K562 (cell line): ENCODE data around the gene SHANK1. TPM values are rescaled to one million over a fixed set of nuclear protein-coding genes. Genes with fewer than 3 reads are reported as not detected.

Source experiments
- ATAC-seq: fragments of 200-7000 bp; cut with Tn5 transposase; 3 replicates; pipeline ENCODE4 v1.9.1; 2020; ENCODE audit warnings: moderate library complexity
- BruUV-seq: library from RNA; stranded (reverse); fragments of 400-500 nt; replicated peaks from 2 replicates; lab custom pipeline; 2021; lab: Mats Ljungman, UMichigan
- CTCF ChIA-PET: fragments of 300-600 bp; formaldehyde crosslinking; extraction: SDS; loops from one replicate; lab custom pipeline; 2021; ENCODE audit warnings: low intra/inter-chr PET ratio; lab: Yijun Ruan, JAX
- POLR2A ChIA-PET: fragments of 300-600, 350-650 bp; sonication (Branson Sonifier 250); formaldehyde crosslinking; extraction: SDS; loops from one replicate; lab custom pipeline; 2021; ENCODE audit warnings: antibody characterized with exemption, inconsistent platforms; lab: Yijun Ruan, JAX
- DNase-seq, 4 experiments: peaks; one replicate each; pipeline versions ENCODE4 v3.0.0 to v3.0.0-alpha.2; 2011 to 2018; ENCODE audit warnings: low spot score in 3 of 4, mixed read lengths in 3 of 4; ENCODE audit errors: extremely low read depth in 1 of 4
- FAIRE-seq: peaks from 2 replicates; lab custom pipeline; 2011; peaks lifted over from hg19 to GRCh38; lab: Jason Lieb, UNC
- H2AFZ ChIP-seq: 2 replicates; pipeline ENCODE4 v1.6.0; 2011; ENCODE audit warnings: low read depth, low read length, control low read depth, inconsistent platforms
- H3K27ac ChIP-seq: fragments of 200-600 bp; 3 replicates; pipeline ENCODE4 v1.8.0; 2011; ENCODE audit warnings: low read depth, mild to moderate bottlenecking, control low read depth, inconsistent platforms, low read length, moderate library complexity, mixed read lengths; ENCODE audit errors: extremely low read depth
- H3K27me3 ChIP-seq, 2 experiments: fragments of 300-600 bp in 1 of 2; 2 replicates in 1 of 2; 3 replicates in 1 of 2; pipeline versions ENCODE4 v1.6.0 to v1.8.0; 2011; ENCODE audit warnings: inconsistent platforms in 2 of 2, low read length in 2 of 2, mild to moderate bottlenecking in 1 of 2, mixed read lengths in 1 of 2, moderate library complexity in 1 of 2; ENCODE audit not compliant: control insufficient read depth in 2 of 2, insufficient read depth in 2 of 2
- H3K36me3 ChIP-seq: fragments of 300-600 bp; 3 replicates; pipeline ENCODE4 v1.8.0; 2011; ENCODE audit warnings: mild to moderate bottlenecking, low read length, inconsistent platforms; ENCODE audit not compliant: control insufficient read depth, insufficient read depth
- H3K4me1 ChIP-seq, 2 experiments: fragments of 200-600 bp in 1 of 2; replicated peaks in 1 of 2; 2 replicates in 1 of 2; 3 replicates in 1 of 2; pipeline versions ENCODE4 v1.5.1 to v1.8.0; 2011; ENCODE audit warnings: inconsistent platforms in 2 of 2, low read length in 2 of 2, mild to moderate bottlenecking in 1 of 2, mixed read lengths in 1 of 2, moderate library complexity in 1 of 2; ENCODE audit not compliant: control insufficient read depth in 2 of 2, insufficient read depth in 2 of 2
- H3K4me2 ChIP-seq: 2 replicates; pipeline ENCODE4 v1.6.1; 2011; ENCODE audit warnings: low read length, control low read depth, inconsistent platforms, mixed read lengths; ENCODE audit not compliant: insufficient read depth
- H3K4me3 ChIP-seq: fragments of 200-600 bp; sonication (generic), shearing (Covaris generic); 2 replicates; pipeline ENCODE4 v1.5.1; 2016; ENCODE audit warnings: control low read depth, inconsistent platforms
- H3K79me2 ChIP-seq: fragments of 200-600 bp; 3 replicates; pipeline ENCODE4 v1.8.0; 2011; ENCODE audit warnings: low read length, inconsistent platforms; ENCODE audit not compliant: control insufficient read depth, insufficient read depth
- H3K9ac ChIP-seq, 2 experiments: 2 replicates each; pipeline versions ENCODE4 v1.6.0 to v1.6.1; 2011; ENCODE audit warnings: low read depth in 2 of 2, low read length in 2 of 2, control low read depth in 1 of 2, inconsistent platforms in 1 of 2, mild to moderate bottlenecking in 1 of 2, mixed read lengths in 1 of 2; ENCODE audit not compliant: insufficient read depth in 1 of 2
- H3K9me1 ChIP-seq: one replicate; pipeline ENCODE4 v1.6.0; 2011; ENCODE audit warnings: inconsistent platforms, mild to moderate bottlenecking, low read length, moderate library complexity; ENCODE audit not compliant: control insufficient read depth, insufficient read depth
- H3K9me3 ChIP-seq: replicated peaks from 2 replicates; pipeline ENCODE4 v1.5.1; 2011; ENCODE audit warnings: low read depth, low read length, inconsistent platforms; ENCODE audit not compliant: control insufficient read depth, insufficient read depth
- H4K20me1 ChIP-seq: replicated peaks from 2 replicates; pipeline ENCODE4 v1.6.1; 2011; ENCODE audit warnings: low read length, inconsistent platforms, mixed read lengths; ENCODE audit not compliant: control insufficient read depth, insufficient read depth
- EGR1 ChIP-seq: fragments of 450-650 bp; conservative IDR thresholded peaks from 2 replicates; pipeline ENCODE4 v1.6.1; 2017; ENCODE audit warnings: mild to moderate bottlenecking
- FOSL1 ChIP-seq: fragments of 200-800 bp; sonication (Bioruptor generic); conservative IDR thresholded peaks from 2 replicates; pipeline ENCODE4 v1.6.1; 2016; ENCODE audit warnings: missing genetic modification characterization, missing compliant biosample characterization
- GABPA ChIP-seq: fragments of 200-800 bp; sonication (Bioruptor generic); conservative IDR thresholded peaks from 2 replicates; pipeline ENCODE4 v1.6.1; 2016; ENCODE audit warnings: low read depth, missing genetic modification characterization, missing compliant biosample characterization
- ILK ChIP-seq: fragments of 450-650 bp; IDR thresholded peaks from 2 replicates; pipeline ENCODE4 v1.6.1; 2016; ENCODE audit warnings: missing genetic modification characterization, low read depth, mild to moderate bottlenecking, missing compliant biosample characterization, moderate library complexity, borderline replicate concordance
- KAT7 ChIP-seq: sonication (generic); formaldehyde crosslinking; IDR thresholded peaks from 2 replicates; pipeline ENCODE4 v1.8.0; 2022; ENCODE audit warnings: missing genetic modification reagents, mild to moderate bottlenecking, borderline replicate concordance
- NCOA2 ChIP-seq, 2 experiments: fragments of 450-650 bp; IDR thresholded peaks; 2 replicates each; pipeline ENCODE4 v1.6.1; 2018; ENCODE audit warnings: mild to moderate bottlenecking in 2 of 2, moderate library complexity in 1 of 2; ENCODE audit not compliant: partially characterized antibody in 2 of 2
- NFIC ChIP-seq: fragments of 450-650 bp; IDR thresholded peaks from 2 replicates; pipeline ENCODE4 v1.6.1; 2017; ENCODE audit warnings: mild to moderate bottlenecking, inconsistent platforms
- NKRF ChIP-seq: fragments of 450-650 bp; IDR thresholded peaks from 2 replicates; pipeline ENCODE4 v1.6.1; 2016; ENCODE audit warnings: borderline replicate concordance
- NR3C1 ChIP-seq: sonication (generic); formaldehyde crosslinking; IDR thresholded peaks from 2 replicates; pipeline ENCODE4 v1.8.1; 2022; ENCODE audit warnings: missing genetic modification reagents
- OTX1 ChIP-seq: fragments of 450-650 bp; formaldehyde crosslinking; IDR thresholded peaks from 2 replicates; pipeline ENCODE4 v1.4.0; 2022; ENCODE audit warnings: mild to moderate bottlenecking
- PCBP1 ChIP-seq: fragments of 200-400 bp; formaldehyde crosslinking; IDR thresholded peaks from 2 replicates; pipeline ENCODE4 v1.6.1; 2018; ENCODE audit warnings: mild to moderate bottlenecking, low read depth, low read length; ENCODE audit not compliant: poor library complexity, severe bottlenecking
- RBM25 ChIP-seq: fragments of 200-400 bp; formaldehyde crosslinking; IDR thresholded peaks from 2 replicates; pipeline ENCODE4 v1.6.1; 2018; ENCODE audit warnings: low read length, low read depth, moderate library complexity; ENCODE audit not compliant: severe bottlenecking
- SRF ChIP-seq, 2 experiments: fragments of 250-450, 450-650 bp in 1 of 2; sonication (Bioruptor Pico) in 1 of 2; sonication (generic) in 1 of 2; formaldehyde crosslinking; IDR thresholded peaks; 2 replicates each; pipeline versions ENCODE4 v1.5.0 to v1.5.1; 2020 to 2022; ENCODE audit warnings: mild to moderate bottlenecking in 1 of 2, missing genetic modification reagents in 1 of 2
- ZNF174 ChIP-seq: fragments of 250-450 bp; sonication (Bioruptor Pico); IDR thresholded peaks from 2 replicates; pipeline ENCODE4 v1.4.0; 2020; ENCODE audit warnings: mild to moderate bottlenecking
- ZNF79 ChIP-seq: fragments of 250-450 bp; sonication (Bioruptor Pico); IDR thresholded peaks from 2 replicates; pipeline ENCODE4 v1.4.0; 2020; ENCODE audit warnings: low read depth, mild to moderate bottlenecking, moderate library complexity
- WGBS: fragments of 100-300 bp; shearing (Covaris generic); methylation state at CpG from one replicate; pipeline ENCODE4 v1.1.6; 2016; ENCODE audit warnings: low coverage, mixed read lengths; ENCODE audit not compliant: insufficient coverage; ENCODE audit errors: missing lambda C conversion rate; 5-methylcytosine and 5-hydroxymethylcytosine counted together
- in situ Hi-C: fragments of 300-500 bp; cut with MboI; formaldehyde crosslinking; loops from 4 replicates; pipeline ENCODE4 v1.15.0; 2018; ENCODE audit warnings: inconsistent platforms, mixed read lengths
- intact Hi-C: fragments of 100-400 bp; cut with micrococcal nuclease; formaldehyde crosslinking; loops from 2 replicates; pipeline ENCODE4 v1.14.2; 2022
- polyA plus RNA-seq, 8 experiments: library from polyadenylated mRNA; depleted of rRNA in 4 of 8; stranded (reverse) in 5 of 8; unstranded in 3 of 8; fragments of >200 nt; fragmentation: Nextera tagmentation in 2 of 8; fragmentation: Illumina TruSeq in 1 of 8; extraction: Ambion mirVana in 2 of 8; extraction: Trizol in 1 of 8; gene quantifications; 2 replicates each; pipeline versions ENCODE4 v1.2.1 to v1.2.3, GENCODE V29; 2011 to 2014; ENCODE audit warnings: inconsistent platforms in 1 of 8, missing spikeins in 1 of 8
- total RNA-seq, 7 experiments: library from RNA; depleted of rRNA in 6 of 7; stranded (reverse); fragments of >200 nt in 6 of 7; fragmentation: Illumina TruSeq in 2 of 7; extraction: Trizol in 2 of 7; gene quantifications; 2 replicates each; pipeline versions ENCODE4 v1.2.1 to v1.2.3, GENCODE V29; 2011 to 2021; ENCODE audit warnings: low replicate concordance in 1 of 7

SHANK1 gene
- total and polyA plus RNA-seq, 9 of the 15 experiments (the other 6 are each of a cell fraction or from before 2014, with no cell fraction given), result 0.33 to 1.3 (median 0.55) TPM; not detected in 2

DNA sequence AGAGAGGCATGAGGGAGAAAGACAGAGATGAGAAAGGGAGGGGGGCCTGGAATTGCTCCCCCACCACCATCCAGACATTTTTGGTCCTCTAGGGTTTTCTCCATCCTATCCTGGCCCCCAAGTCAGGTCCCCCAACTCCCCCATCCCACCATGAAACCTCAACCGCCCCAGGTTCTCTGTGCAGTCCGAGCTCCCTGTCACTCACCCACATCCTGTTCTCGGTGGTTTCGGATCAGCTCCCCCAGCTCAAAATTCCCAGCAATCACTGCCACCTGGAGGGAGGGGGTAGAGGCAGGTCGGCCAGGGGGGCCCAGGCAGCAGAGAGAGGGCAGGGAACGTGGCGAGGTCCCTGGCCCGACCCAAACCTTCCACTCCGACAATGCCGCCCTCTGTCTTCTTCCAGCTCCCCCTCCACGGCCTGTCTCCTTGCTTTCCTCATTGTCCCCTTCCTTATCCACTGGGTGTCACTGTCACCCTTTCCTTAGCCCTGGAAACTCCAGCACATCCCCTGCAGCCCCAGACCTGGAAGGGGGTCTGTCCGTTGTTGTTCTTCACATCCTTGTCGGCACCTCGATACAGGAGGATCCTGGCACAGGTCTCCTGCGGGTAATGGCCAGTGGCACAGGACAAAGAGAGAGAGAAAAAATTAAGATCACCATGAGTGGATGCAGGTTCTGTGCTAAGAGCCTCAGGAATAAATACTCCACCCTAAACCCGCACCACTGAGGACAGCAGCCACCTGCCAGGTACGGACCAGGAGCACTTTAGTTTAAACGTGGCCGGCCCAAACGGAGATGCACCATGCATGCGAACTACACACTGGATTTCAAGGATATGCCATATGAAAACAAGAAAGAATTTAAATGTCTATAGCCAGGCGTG lies 15.4 kb downstream of the SHANK1 start (continued):
- TF ChIP-seq OTX1, result 0 out of 2 replicates have a peak, but pooled peaks have one; percentile 42

DNA sequence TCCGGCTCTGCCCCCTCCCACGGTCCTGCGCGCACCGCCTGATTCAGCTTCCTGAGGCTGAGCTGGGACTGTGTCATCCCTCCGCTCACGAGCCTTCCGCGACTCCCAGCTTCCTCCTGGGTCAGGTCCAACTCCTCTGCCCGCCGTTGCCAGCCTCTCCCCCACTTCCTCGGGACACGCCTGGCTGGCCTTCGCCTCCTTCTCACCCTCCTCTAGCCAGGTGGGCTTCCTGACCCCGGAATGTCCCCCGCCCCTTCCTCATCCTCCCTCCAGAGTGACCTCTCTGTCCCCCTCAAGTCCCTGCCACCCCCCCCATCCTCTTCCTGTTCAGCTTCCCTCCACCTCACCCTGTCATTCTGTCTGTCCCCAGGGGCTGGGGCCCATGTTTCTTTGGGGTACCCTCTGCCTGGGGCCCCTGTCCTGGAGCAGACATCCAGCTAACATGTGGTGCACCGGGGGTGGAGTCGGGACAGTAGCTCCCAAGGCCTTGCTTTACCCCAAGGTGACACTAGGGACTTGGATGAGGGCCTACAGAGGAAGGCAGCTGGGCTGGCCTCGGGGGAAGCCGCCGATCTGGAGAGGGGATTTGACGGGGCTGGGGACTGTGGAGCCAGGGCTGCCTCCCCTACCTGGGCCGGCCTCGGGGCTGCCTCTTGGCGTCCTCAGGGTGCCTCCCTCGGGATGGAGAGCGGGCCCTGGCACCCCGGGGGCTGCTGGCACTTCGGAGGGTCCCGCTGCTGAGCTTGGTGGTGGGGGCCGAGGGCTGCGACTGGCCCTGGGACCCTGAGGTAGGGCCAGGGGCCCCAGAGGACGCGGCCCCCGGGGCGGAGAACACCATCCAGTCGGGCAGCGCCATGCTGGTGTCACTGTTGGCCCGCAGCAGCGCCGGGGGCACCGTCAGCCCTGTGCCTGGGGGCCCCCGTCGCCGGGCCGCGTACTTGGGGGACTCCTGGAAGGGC lies 16.5 kb downstream of the SHANK1 start:
- no peak overlapping the region for H2AFZ ChIP-seq
- peaks cover 25 to 56% of the 10 kb centered on the region in 2 experiments; a peak in 4 of 5 replicates for H3K27me3 ChIP-seq
- H3K4me2 ChIP-seq, result no peak overlapping the region; the same call in 1 of the 2 replicates
- peaks cover 6% of the 10 kb centered on the region for H4K20me1 ChIP-seq
- no peaks in the 10 kb centered on the region for H3K79me2 ChIP-seq
- no peak overlapping the region for H3K27ac ChIP-seq
- no peak for FAIRE-seq
- no peak for ATAC-seq
- no TSS peak for BruUV-seq
- H3K4me1 ChIP-seq, result peaks cover 0 to 14% of the 10 kb centered on the region in 2 experiments; a peak in 2 of 5 replicates
- H3K4me3 ChIP-seq, result no peak overlapping the region
- no peak overlapping the region for H3K9ac ChIP-seq
- ChIA-PET POLR2A (interaction anchor here (0.6 to 1.0 kb wide), 4 partner anchors 72 to 94 kb away, joined by 3 to 4 read pairs (median 3); no protein-coding TSS in a partner anchor), CTCF (interaction anchor here (1.1 to 6.0 kb wide), 4 partner anchors 81 to 394 kb away, joined by 3 to 61 read pairs (median 4); no protein-coding TSS in a partner anchor)
- in situ Hi-C loops, result loop anchor here (10.0 kb wide), 1 partner anchor 392 kb away; no protein-coding TSS in a partner anchor
- H3K9me3 ChIP-seq, result no peaks in the 10 kb centered on the region
- intact Hi-C loops, result loop anchor here (10.0 kb wide), 1 partner anchor 168 kb away; no protein-coding TSS in a partner anchor
- 16% methylated on average over 39 of the region's 47 CpGs for WGBS
- H3K9me1 ChIP-seq, result no peaks in the 10 kb centered on the region
- H3K36me3 ChIP-seq, result no peaks in the 10 kb centered on the region
- no peak for DNase-seq
- TF ChIP-seq SRF (CRISPR knock-in tag; IDR thresholded peaks at IDR 0.05), result no peak
- no peak for TF ChIP-seq NKRF
- TF ChIP-seq ZNF79, result no peak
- 0 out of 2 replicates have a peak, but pooled peaks have one; percentile 18 for TF ChIP-seq EGR1
- no peak for TF ChIP-seq PCBP1
- TF ChIP-seq RBM25, result no peak
- peak; percentile 35; the same call in 1 of the 2 replicates for TF ChIP-seq FOSL1 (tag)
- no peak for TF ChIP-seq ILK
- TF ChIP-seq KAT7 (CRISPR knock-in tag), result no peak
- 0 out of 2 replicates have a peak, but pooled peaks have one; percentile 39 for TF ChIP-seq GABPA
- no peak for TF ChIP-seq ZNF174 (CRISPR knock-in tag)
- TF ChIP-seq NFIC, result peak; percentile 30; the same call in 1 of the 2 replicates
- no peak for TF ChIP-seq NR3C1
- TF ChIP-seq NCOA2 (IDR thresholded peaks at IDR 0.05; ENCODE audit: partially characterized antibody in 2 of 2), result no peak
